DMS153 (cell line): ENCODE measurements around the gene AFF1.

Experiments used
- DNase-seq: peaks from one replicate; lab custom pipeline; 2025; lab: John Stamatoyannopoulos, UW

Gene AFF1

GRCh38 chr4:87152310-87153041 lies 217.7 kb downstream of the AFF1 start:
- no peak for DNase-seq

- no peak for DNase-seq
Observed at GRCh38 chr4:87153078-87153870, 218.5 kb downstream of the AFF1 start.

- no peak for DNase-seq
Observed at GRCh38 chr4:87165892-87166291, 231.1 kb downstream of the AFF1 start.

GRCh38 chr4:87166296-87166854 lies 231.6 kb downstream of the AFF1 start:
- DNase-seq = no peak

GRCh38 chr4:87171944-87172343 lies 237.1 kb downstream of the AFF1 start:
- DNase-seq = no peak

- no peak for DNase-seq
Observed at GRCh38 chr4:87174672-87175071, 239.9 kb downstream of the AFF1 start.

- DNase-seq = no peak
Observed at GRCh38 chr4:87179751-87180150, 244.9 kb downstream of the AFF1 start.

- no peak for DNase-seq
Observed at GRCh38 chr4:87180767-87181166, 246.0 kb downstream of the AFF1 start.

GRCh38 chr4:87185146-87185870 lies 250.5 kb downstream of the AFF1 start:
- DNase-seq = no peak

- DNase-seq = no peak
Observed at GRCh38 chr4:87188048-87188447, 253.2 kb downstream of the AFF1 start.

GRCh38 chr4:87188932-87189331 lies 254.1 kb downstream of the AFF1 start:
- no peak for DNase-seq
